ENCODE data around the gene EXOC3L1.

EXOC3L1 gene

DNA sequence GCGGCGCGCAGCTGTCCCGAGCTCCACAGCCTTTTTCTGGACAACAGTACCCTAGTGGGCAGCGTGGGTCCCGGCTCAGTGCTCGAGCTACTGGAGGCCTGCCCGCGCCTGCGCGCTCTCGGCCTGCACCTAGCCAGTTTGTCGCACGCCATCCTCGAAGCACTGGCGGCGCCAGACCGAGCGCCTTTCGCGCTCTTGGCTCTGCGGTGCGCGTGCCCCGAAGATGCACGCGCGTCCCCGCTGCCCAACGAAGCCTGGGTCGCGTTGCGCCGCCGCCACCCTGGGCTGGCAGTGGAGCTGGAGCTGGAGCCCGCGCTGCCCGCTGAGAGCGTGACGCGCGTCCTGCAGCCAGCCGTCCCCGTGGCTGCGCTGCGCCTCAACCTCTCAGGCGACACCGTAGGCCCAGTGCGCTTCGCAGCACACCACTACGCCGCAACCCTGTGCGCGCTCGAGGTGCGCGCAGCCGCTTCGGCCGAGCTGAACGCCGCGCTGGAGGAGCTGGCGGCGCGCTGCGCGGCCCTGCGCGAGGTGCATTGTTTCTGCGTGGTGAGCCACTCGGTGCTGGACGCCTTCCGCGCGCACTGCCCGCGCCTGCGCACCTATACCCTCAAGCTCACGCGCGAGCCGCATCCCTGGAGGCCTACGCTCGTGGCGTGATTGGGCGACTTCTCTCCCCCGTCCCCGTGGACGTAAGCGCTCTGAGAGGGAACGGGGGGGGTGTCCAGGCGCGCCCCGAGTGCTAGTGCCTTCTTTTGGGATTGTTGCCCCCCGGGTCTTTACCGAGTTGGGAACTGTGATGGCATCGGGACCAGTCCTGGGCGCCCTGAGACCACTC, 26.6 kb downstream of the EXOC3L1 start:
- peak; percentile 33 for DNase-seq

DNA sequence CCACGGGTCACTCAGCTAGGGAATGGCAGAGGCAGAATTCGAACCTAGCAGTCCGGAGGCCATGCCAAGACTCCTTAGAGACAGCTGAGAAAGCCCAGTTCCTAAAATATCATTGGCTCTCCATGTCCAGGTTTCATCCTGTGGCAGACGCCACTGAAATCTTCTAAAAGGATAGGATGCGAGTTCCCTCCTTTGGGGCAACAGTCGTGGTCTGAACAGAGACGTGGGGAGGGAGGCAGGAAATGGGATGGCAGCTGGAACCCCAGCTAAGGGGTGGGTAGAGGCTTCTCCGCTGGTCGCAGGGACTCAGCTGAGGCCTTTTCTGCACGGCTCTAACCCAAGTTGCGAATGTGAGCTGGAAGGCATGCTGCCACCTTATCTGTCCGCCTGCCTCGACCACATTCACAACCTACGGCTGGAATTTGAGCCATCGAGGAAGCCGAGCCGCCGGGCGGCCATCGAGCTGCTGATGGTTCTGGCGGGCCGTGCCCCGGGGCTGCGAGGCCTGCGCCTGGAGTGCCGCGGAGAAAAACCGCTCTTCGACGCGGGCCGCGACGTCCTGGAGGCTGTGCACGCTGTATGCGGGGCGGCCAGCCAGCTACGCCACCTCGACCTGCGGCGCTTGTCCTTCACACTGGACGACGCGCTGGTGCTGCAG, 27.3 kb downstream of the EXOC3L1 start:
- no peak for DNase-seq

DNA sequence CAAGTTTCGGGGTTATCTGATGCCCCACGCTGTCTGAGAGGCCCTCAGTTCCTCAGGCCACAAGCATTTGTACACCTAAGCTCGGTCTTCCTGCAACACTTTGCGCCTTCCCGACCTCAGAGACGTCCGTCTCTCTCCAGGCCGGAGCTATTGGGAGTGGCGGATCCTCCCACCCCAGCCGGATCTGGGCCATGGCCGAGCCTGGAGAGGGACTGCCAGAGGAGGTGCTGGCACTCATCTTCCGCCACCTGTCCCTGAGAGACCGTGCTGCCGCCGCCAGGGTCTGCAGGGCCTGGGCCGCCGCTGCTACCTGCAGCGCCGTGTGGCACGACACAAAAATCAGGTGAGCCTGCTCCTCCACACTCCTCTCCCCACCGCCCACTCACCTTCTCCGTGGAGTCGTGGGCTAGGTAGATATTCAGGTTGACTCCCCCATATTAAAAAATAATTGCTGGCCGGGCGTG, 28.3 kb downstream of the EXOC3L1 start:
- DNase-seq, result no peak

DNA sequence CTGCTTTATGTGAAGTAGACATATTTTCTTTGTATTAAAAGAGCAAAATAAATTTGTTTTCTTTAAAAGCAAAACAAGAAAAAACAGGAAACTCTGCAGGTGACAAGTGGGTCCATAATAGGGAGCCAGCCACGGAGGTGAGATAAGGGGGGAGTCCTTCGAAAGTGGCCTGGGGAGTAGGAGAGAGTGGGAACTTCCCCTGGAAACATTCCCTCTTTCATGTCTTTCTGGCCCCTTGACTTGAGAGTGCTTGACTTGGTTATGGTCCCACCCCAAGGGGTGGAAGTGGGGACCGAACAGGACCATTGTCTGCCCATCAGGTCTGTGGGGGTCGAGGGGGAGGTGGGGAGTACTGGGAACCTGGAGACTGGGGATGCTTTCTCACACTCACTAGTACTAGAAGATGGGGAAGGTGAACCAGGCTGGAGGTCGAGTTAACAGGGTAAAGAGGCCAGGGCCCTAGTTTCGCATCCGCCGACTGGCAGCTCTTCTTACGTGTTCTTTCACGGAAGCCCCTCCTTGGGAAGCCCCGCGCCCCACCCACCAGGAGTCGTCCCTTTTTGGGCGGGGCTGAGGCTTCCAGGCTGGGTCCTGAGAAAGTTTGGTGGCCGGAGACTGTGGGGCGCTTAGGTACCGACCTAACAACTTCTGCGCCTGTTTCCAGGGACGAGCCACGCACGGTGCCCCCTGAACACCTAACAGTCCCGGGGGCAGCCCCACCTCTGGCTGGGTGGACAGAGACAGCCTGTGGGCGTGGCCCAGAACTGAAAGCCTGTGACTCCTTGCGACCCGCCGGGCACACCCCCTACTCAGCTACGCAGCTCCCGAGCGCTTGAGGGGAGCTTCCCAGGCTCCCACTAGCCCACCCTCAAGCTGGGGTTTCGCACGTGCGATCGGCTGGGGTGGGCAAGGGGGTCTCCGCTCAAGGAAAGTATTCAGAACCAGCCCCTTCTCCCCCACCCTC, 31.0 kb downstream of the EXOC3L1 start:
- no peak for DNase-seq

DNA sequence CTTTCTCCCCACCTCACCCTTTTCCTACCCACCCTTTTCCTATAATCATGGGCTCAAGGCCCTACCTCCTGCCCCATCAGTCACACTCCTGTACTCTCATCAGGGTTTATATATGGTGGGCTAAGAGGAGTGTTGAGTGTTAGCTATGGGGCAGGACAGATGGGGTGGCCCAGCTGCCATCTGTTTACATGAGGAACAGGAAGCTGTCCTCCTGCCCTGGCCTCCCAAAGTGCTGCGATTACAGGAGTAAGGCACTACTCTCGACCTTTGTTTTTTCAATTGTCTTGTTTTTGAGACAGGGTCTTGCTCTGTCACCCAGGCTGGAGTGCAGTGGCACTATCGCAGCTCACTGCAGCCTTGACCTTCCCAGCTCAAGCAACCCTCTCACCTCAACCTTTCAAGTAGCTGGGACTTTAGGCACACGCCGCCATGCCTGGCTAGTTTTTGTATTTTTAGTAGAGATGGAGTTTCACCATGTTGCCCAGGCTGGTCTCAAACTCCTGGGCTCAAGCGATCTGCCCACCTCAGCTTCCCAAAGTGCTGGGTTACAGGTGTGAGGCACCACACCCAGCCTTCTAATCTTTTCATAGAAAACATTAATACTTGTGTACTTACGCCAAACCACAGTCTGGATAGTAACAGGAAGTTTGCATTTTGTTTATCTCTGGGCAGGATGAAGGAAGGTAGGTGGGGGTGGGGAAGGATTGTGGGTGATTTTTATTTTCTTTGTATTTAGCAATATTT, 31.9 kb downstream of the EXOC3L1 start:
- no peak for DNase-seq

DNA sequence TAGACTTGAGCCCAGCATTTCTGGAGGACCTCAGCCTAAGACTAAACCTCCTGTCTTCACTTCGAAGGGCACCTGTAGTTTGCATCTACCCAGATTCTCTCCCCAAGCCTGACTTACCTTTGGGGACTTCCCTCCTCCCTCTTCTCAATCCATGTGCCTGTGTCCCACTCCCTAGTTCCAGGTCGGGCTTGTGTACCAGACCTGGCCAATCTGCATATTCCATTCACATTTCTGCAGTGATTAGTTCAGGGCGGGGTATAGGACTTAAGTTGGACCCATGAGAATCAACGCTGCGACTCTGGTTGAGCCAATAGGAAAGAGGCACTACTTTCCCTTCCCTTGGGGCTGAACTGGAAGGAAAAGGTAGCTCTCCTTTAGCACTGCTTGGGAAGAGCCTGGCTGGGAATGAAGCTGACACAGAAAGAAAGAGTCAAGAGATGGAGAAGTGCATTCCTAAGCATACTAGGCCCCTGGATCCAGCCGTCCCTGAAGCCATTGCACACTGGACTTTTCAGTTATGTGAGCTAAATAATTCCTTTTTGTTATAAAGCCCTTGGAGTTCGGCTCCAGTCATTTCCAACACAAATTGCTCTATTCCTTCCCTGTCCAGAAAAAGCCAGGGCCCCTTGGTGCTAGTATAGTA, 32.7 kb downstream of the EXOC3L1 start:
- DNase-seq, result no peak

DNA sequence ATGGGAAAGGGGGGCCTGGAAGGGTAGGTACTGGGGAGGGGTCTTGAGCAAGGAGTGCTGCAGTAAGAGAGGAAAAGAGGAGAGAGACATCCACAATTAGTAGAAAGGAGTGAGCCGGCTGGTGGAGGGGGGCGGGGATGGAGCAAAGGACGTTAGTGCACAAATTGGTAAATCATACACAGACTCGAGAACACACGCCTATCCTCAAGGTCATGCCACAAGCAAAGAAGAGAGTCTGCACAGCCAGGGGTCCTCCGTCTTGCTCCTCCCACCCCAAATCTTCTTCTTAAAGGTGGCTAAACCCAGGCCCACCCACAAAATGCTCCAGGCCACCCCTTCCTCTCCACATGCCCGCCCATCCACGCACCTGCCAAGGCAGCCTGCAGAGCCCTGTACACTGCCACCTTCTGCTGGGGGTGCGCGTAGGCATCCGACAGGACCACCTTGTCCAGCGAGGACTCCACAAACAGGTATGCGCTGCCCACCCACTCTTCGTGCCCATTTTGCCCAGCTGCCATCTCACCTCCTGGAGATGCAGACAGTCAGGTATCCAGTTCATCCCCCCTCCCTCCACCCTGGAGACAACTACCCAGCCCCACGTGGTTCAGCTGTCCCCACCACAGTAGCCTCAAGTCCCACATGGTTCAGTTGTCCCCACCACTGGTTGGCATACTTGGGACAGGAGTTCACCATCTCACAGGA, 33.6 kb downstream of the EXOC3L1 start:
- no peak for DNase-seq

DNA sequence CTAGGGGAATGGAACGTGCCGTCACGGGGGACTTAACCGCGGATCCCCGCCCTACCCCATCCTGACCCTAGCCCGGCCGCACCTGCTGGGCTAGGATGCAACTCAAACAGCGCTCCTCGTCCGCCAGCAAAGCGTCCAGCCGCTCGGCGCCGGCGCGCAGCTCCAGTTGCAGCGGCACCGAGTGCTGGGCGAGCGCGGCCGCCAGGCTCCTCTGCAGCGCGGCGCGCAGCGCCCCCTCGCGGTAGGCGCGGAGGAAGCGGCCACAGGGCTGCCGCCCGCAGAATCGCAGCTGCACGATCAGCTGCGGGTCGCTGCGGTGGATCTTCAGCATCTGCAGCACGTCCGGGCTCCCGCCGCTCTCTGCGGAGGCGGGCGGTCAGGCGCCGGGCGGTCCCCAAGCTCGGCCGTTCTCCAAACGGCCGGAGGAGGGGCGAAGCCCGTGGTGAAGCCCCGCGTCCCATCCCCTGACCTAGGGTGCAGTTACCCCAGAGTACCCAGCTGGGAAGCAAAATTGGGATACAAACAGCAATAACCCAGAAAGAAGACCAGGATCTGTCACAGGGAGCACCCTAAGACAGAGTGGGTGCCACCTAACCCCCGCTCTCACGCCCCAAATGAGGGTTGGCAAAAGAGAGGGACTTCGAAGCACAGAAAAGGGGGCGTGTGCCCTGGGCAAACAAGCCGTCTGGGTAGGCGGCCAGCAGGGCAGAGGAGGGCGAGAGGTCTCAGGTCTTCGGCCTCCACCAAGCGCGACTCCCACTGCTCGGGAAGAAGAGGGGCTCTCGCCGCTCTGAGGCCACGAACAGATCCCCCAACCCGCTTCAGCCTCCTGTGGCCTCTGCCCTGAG, 34.4 kb downstream of the EXOC3L1 start:
- DNase-seq, result no peak

DNA sequence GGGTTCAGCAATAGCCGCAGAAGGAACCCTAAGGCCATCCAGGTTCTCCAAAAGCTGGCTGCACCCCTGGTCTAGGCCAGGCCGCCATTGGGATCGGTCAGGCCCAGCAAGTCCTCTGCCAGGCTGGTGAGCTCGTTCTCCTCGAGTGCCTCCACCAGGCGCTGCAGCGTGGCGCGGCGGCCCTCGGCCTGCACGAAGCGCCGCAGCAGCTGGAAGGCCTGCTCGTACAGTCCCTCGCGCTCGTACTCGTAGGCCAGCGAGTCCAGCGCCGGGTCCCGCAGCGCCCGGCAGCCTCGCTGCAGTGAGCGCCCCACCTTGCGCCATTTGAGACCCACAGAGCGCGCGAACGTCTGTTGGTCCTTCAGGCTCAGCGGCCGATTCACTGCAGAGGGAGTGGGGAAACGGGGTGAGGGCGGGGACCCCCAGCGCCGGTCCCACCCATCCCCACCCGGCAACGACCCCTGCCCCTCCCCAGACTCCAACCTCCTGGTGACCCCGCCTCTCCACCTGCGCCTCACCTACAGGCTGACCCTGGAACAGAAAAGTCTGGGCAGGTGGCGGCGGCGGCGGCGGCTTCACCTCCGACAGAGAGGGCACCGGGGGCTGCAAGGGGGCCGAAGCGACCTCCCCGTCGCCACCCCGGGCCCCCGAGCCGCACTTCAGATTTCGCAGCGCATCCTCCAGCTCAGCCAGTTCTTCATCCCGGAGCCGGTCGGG, 35.2 kb downstream of the EXOC3L1 start:
- no peak for DNase-seq

DNA sequence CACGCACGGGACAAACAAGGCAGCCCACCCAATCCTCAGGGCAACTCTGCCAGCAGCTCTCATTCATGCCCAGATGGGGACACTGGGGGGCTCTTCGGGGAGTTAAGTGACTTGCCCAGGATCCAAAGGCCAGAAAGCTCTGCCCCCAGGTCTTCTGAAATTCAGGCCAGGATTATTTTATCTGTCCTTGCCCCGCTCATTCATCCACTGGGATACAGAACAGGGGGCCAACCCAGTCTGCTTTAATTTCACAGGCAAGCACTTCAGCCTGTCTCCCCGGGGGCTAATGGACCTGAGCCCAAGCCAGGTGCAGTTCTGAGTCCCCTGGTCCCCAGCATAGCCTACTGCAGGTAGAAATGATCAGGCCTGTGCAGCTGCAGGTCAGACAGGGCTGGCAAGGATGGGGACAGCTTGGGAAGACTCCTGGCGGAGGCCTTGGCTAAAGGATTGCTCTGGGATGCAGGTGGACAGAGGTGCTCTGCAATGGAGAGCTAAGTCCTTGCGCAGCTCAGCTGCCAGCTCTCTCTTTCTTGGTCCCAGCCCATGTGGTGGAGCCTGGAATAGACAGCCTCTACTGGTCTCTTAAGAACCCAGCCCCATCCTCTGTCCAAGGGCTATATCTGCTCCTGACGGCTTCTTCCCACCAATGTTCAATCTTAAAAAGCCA, 38.4 kb downstream of the EXOC3L1 start:
- no peak for DNase-seq

DNA sequence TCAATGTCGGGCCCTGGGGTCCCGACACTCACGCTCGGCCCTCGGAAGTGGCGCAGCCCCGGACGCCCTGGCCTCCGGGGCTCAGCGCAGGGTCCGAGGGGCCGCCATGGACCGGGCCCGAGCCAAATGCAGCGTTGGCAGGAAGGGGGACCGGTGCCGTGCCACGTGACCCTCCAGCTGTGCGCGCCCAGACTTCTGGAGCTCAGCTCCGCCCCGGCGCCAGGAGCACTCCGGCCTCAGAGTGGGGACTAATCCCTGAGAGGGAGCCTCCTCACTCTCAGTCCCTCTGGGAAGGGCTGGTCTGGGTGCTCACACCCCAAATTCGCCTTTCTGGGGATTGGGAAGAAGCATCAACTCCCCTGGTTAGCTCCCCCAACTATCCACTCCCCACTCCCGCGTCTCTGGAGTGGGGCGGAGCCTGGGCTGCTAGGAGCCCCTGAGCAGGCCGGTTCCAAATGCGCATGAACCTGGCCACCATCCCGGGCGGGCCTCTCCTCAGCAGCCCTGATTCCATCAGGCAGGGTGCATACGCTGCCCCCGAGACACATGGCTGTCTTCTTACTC, 39.0 kb downstream of the EXOC3L1 start, which contains the start of gene B3GNT9:
B3GNT9 (minus strand) TSS at position 166 of the 564 bp plus-strand sequence. CDS start 513 bp downstream, outside the sequence.
- DNase-seq, result peak; percentile 54

DNA sequence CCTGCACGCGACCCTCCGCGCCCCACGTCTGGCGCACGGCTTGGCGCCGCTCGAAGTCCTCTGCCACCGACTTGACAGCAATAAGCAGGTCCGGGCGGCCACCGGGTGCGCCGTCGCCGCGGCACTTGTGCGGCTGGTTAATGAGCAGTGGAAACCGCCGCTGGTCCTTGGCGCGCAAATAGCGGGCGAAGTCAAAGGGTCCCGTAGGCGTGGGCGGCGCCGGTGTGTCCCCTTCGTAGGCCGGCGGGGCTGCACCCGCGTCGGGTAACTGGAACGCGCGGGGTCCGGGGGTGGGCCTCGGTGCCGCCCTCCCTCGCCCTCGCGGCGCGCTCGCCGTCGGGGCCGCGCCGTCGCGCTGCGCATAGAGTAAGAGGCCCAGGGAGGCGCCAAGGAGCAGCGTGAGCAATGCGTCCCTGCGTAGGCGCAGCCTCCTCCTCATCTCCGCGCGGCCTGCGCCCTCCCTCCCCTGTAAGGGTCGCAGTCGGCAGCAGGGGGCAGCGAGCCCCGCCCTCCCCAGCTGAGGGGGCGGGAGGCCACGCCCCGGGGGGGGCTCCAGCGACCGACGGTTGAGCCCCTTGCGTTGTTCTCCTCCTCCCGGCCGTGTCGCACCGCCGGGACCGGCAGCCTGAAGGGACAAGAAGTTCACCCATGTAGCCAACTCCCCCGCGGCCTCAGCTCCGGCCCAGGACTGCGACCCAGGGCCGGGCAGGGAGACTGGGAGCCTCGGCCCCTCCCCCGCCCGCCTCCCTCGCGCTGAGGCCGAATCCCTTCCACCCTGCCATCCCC, 39.7 kb downstream of the EXOC3L1 start:
- no peak for DNase-seq

DNA sequence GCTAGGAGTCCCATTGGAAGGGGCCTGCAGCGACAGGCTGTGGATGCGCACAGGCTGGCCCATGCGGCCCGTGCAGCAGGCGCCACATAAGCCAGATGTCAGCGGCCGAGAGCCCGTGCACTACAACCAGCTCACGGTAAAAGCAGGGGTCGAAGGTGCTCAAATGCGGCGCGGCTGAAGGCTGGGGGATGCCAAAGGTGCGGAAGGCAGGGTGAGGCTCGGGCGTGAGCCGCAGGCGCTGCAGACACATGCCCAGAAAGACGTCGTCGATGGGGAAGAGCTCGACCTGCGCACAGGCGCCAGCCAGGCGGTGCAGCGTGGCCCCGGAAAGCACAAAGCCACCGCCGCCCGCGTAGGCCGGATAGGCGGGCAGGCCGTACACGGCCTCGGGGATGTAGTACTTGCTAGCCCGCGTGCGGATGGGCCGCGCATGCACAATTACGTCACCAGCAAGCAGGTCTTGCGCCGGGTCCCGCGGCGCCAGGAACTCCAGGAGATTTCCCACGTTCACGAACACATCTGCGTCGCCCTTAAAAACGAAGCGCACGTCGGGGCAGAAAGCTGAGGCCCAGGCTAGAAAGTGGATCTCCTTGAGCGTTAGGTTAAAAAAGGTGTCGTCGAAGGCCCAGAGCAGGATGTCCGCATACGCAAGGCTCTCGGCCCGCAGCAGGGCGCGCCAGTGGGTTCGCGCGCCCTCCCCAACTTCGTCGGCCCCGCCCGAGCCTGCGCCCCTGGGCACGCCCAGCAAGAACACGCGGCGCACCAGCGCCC, 40.5 kb downstream of the EXOC3L1 start:
- DNase-seq, result no peak

DNA sequence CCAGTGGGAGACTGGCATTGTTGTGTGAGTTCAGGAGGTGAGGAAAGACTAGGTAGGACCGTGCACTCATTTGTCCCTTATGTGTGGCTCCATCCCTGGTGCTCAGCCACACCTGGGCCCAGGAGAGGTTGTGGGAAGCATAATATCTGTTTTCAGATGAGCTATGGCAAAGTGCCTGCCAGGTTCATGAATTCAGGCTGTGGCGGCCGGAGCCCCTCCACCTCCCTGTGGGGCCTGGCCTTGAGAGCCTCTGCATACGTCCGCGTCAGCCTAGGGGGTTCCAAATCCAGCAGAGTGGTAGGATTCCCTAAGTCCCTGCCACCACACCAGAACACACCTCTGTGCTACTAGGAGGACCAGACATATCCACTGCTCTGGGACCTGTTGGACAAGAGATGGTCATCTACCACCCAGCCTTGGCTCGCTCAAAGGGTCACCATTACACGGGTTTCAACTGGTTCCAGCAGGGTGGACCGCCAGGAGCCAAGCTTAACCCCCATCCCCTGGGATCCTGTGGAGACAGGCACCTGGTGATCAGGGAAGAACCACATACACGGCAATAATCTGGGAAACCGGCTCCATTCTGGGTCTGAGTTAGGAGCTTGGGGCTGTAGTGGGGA, 41.2 kb downstream of the EXOC3L1 start:
- DNase-seq, result no peak

DNA sequence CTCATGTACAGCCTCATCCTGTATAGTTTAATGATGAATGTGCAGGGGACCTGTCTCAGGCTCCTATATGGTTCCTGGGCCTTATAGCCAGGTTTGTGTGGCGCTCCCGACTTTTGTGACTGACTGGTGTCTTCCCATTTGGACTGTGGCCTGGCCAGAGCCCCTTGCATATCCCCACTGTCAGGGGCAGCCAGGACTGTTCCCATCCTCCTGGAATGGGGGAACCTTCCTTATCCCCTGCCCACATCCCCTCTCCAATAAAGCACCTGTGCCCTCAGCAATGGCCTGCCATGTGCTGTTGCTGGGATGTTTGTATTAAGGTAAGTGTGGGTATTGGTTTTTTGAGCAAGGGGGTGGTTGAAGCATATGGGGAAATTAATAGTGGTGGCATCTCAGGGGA, 41.7 kb downstream of the EXOC3L1 start:
- DNase-seq, result no peak

DNA sequence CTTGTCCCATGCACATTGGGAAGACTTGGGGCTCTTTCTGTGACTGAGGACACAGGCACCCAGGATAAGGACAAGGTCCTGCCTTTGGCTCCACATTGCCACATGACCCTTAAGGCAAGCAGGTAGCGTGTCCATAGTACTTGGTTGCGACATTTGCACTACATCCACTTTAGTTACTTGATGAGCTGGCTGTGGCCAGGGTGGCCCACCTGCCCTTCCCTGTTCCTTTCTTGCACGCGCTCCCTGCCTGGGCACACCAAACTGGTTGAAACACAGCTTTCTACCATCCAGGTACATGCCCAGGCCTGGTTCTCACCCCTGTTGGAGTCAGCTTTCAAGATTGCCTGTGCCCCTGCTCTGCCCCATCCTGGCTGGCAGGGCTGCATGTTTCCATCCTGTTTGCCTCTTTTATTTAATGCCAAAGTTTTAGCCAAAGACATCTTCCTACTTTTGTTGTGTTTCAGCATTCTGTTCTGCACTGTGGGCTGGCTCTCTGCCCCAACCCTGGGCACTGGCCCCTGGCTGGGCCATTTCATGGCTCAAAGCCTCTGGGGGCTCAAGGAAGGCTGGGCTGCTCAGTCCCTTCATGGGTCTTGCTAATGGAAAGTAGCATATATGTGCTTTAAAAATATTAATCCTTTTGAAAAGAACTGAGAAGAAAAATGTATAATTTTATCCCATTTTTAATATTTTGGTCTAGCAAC, 42.3 kb downstream of the EXOC3L1 start:
- DNase-seq, result no peak
